Left lobe of liver (tissue), 2 donors: ENCODE measurements around the gene TRIM29. TPM values are rescaled to one million over a fixed set of nuclear protein-coding genes. Genes with fewer than 3 reads are reported as not detected.
"Not testable (repeated sequence)": the region's sequence is repeated elsewhere in the genome, so short reads cannot be mapped to it uniquely, and the experiment has no call there.

Experiments
- ATAC-seq: fragments of 200-7000 bp; cut with Tn5 transposase; one replicate; pipeline ENCODE4 v1.9.1; 2020; ENCODE audit warnings: mild to moderate bottlenecking, moderate library complexity
- DNase-seq: peaks from one replicate; pipeline ENCODE4 v3.0.0-alpha.2; 2020; ENCODE audit warnings: low spot score
- total RNA-seq: library from RNA; stranded (reverse); gene quantifications from one replicate; pipeline ENCODE4 v1.2.1, GENCODE V29; 2021
- donor health status: DM: no; HTN: no; CAD: no; lungs with moderate emphysema.
- donor health status: DM: no; HTN: yes; CAD: no.

The TRIM29 gene
- total RNA-seq, 1 donor from 2014 or later: 2.3 TPM

- ATAC-seq (peak; percentile 81), DNase-seq (peak; percentile 68)
Measured at GRCh38 chr11:120172054-120172911, 34.4 kb upstream of the TRIM29 start.

GRCh38 chr11:120170741-120171261, 32.9 kb upstream of the TRIM29 start:
- no peak for DNase-seq
- ATAC-seq: no peak

GRCh38 chr11:120169981-120170698, 32.2 kb upstream of the TRIM29 start:
- no peak for ATAC-seq
- no peak for DNase-seq

- peak; percentile 72 for DNase-seq
- ATAC-seq: peak; percentile 90
Measured at GRCh38 chr11:120168960-120169681, 31.2 kb upstream of the TRIM29 start.

GRCh38 chr11:120168108-120168959, 30.4 kb upstream of the TRIM29 start:
- no peak for DNase-seq

GRCh38 chr11:120167659-120168058, 29.7 kb upstream of the TRIM29 start:
- no peak for DNase-seq
- ATAC-seq: no peak

More at GRCh38 chr11:120168108-120168959, 30.4 kb upstream of the TRIM29 start:
- ATAC-seq: no peak

GRCh38 chr11:120160436-120160835, 22.5 kb upstream of the TRIM29 start:
- ATAC-seq (no peak), DNase-seq (no peak)

GRCh38 chr11:120153221-120153620, 15.3 kb upstream of the TRIM29 start:
- DNase-seq (no peak), ATAC-seq (no peak)

- DNase-seq (no peak), ATAC-seq (no peak)
Measured at GRCh38 chr11:120151536-120151935, 13.6 kb upstream of the TRIM29 start.

- DNase-seq (no peak), ATAC-seq (no peak)
Measured at GRCh38 chr11:120149246-120149645, 11.3 kb upstream of the TRIM29 start.

- ATAC-seq (no peak), DNase-seq (peak; percentile 34)
Measured at GRCh38 chr11:120147950-120148270, 10.0 kb upstream of the TRIM29 start.

GRCh38 chr11:120147094-120147949, 9.4 kb upstream of the TRIM29 start:
- DNase-seq: peak; percentile 30
- ATAC-seq: no peak

- DNase-seq (no peak), ATAC-seq (no peak)
Measured at GRCh38 chr11:120146413-120147093, 8.6 kb upstream of the TRIM29 start.

GRCh38 chr11:120144501-120144900, 6.6 kb upstream of the TRIM29 start:
- no peak for ATAC-seq

GRCh38 chr11:120143472-120143871, 5.6 kb upstream of the TRIM29 start:
- ATAC-seq: not testable (repeated sequence)

More at GRCh38 chr11:120144501-120144900, 6.6 kb upstream of the TRIM29 start:
- no peak for DNase-seq

GRCh38 chr11:120142441-120143100, 4.7 kb upstream of the TRIM29 start:
- DNase-seq (no peak), ATAC-seq (no peak)

More at GRCh38 chr11:120143472-120143871, 5.6 kb upstream of the TRIM29 start:
- not testable (repeated sequence) for DNase-seq

GRCh38 chr11:120141768-120142423, 4.0 kb upstream of the TRIM29 start:
- DNase-seq (no peak), ATAC-seq (no peak)
